HG02588 (cell line): ENCODE measurements around the gene DUOXA2.

Experiments
- ATAC-seq: cut with Tn5 transposase; IDR thresholded peaks from one replicate; pipeline ENCODE4 v1.9.1; 2021; ENCODE audit warnings: mild to moderate bottlenecking, moderate library complexity; ENCODE audit not compliant: unreplicated experiment

DUOXA2 gene

DNA sequence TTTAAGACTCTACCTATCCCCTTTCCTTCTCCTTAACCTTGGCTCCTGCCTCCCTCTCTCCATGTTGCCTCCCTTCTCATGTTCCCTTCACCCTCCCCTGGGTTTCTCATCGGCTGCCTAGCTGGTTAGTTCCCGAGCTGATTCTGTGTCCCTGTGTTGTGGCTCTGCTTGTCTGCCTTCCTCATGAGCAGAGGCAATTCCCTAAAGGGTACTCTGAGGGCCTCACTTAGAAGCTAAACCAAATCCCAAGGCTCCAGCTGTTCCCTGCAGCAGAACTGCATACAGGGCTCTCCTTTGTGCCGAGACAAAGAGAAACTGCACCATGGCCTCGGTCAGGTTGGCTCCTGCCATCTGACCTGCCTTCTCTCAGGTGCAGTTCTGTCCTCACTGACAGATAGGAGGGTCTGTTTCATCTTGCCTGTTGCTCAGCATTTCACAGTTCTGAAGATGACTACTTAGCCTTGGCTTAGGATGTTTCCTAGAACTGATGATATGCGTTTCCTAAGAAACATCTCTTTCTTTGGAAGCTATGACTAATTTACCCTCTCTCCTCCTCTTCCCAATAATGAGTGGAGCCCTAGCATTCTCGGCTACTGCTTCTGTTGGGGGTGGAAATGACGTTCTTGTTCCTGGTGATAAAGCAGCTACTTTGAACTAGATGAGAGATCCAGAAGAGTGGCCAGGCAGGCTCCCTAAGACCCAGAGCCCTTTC is 42.8 kb downstream of the DUOXA2 start:
- no peak for ATAC-seq

DNA sequence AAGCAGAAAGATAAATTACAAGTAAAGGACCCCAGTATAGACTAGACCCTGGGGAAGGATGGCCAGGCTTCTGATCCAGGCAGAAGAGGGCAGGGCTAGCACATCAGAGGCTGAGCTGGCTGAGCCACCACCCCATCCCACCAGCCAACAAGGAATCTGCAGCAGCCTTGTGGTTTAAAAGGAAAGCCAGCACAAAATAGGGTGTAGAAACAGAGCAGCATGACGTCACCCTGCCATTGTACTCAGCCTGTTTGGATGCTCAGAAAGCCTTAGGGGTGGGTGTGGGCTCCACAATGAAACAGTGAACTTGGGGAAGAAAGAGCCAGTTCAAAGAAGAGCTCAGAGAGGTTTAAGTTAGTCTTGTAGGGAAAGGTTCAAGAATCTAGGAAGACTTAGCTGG is 43.8 kb downstream of the DUOXA2 start:
- no peak for ATAC-seq

DNA sequence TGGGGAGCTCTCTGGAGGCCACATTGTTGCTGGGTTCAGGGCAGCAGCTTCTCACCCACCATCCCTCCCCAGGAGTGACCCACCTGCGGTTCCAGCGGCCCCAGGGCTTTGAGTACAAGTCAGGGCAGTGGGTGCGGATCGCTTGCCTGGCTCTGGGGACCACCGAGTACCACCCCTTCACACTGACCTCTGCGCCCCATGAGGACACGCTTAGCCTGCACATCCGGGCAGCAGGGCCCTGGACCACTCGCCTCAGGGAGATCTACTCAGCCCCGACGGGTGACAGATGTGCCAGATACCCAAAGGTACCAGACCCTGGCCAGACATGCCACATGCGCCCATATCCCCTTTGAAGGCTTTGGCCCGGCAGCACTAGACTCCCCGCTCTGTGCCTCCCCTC is 47.5 kb downstream of the DUOXA2 start:
- no peak for ATAC-seq

DNA sequence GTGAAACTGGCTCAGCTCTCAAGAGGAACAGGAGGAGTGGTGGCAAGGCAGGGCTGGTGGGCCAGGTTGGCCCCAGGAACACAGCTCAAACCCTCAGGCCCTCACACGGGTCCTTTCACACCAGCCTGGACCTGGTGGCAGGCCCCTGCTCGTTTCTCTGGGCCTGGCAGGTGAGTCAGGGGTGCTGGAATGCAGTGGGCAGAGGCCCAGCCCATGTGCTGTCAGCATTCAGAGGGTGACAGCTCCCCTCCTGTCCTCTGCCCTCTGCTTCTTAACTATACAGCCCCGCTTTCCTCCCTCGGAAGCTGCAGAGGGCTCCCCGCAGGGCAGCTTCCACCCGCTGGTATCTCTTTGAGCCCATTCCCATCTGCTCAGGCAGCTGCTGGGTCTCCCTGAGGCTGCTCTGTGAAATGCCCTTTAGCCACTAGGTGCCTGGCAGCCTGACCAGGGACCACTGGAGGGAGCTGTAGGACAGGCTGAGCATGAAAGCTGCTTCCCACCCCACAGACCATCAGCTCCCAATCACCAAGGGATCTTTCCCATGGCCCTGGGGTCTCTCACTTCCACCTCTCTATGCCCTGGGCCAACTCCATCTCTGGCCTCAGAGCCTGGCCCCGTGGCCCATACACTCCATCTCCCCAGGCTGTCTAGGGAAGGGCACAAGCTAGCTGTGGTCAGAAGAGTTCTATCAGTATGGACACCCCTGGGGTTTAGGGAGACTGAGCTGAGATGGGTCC is 48.8 kb downstream of the DUOXA2 start:
- no peak for ATAC-seq

DNA sequence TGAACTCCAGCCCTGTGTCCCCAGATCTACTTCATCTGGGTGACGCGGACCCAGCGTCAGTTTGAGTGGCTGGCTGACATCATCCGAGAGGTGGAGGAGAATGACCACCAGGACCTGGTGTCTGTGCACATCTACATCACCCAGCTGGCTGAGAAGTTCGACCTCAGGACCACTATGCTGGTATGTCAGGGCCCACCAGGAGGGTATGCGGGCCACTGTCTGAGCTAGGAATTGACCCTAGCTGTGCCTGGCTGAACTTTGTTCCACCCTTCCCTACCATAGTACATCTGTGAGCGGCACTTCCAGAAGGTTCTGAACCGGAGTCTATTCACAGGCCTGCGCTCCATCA is 49.4 kb downstream of the DUOXA2 start:
- no peak for ATAC-seq

DNA sequence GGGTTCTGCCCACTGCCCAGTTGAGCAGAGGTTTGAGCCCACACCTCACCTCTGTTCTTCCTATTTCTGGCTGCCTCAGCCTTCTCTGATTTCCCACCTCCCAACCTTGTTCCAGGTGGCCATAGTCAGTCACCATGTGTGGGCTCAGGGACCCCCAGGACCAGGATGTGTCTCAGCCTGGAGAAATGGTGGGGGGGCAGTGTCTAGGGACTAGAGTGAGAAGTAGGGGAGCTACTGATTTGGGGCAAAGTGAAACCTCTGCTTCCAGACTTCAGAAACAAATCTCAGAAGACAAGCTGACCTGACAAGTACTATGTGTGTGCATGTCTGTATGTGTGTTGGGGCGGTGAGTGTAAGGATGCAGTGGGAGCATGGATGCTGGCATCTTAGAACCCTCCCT is 50.8 kb downstream of the DUOXA2 start:
- no peak for ATAC-seq

DNA sequence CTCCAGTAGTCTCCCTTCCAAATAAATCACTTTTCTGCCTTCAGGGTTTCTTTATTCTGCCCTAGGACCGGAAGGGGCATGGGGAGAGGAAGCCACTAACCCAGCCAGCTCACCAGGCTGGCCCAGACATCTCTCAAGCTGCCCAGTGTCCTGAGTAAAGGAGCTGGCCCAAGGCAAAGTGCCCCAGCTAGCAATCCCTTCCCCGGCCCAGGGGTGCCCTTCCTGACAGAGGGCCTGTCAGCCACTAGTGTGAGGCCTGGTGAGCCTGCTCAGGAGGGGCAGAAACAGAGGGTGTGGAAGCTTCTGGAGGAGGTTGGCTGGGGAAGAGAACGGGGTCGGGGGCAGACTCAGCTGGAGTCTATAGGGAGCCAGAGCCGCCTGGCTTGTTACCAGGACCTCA is 51.4 kb downstream of the DUOXA2 start:
- ATAC-seq = no peak

DNA sequence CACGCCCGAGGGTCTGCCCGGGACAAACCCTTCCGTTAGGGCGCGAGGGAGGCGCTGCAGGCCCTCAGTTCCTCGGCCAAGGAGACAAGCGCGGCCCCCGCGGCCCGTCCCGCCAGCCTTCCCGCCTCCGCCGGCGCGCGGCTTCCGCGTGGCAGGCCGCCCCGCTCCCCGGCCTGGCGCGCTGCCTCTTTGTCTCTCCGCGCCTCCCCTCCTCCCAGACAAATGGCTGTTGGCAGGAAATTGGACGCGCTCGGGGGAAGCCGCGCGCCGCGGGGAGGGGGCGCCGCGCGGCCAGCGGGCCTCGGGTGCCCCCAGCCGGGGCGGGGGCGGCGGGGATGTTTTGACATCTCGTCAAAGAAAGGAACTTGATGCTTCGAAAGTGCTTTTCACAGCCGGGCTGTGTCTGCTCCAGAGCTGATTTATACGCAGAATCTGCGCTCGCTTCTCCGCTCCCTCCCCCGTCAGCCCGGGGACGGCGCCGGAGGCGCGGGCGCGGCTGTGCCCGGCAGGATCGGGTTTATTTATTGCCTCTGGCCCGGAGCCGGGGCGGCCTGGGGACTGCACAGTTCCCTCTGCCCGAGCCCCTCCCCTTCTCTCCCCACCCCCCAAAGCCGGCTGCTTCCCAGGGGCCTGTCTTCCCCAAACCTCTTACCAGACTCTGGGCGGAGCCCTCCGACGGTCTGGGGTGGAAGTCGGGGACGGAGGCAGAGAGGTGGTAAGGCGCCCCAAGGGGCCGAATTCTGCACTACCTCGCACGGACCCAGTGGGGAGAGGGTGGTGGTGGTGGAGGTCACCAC is 52.9 kb downstream of the DUOXA2 start:
- ATAC-seq = peak; percentile 87

DNA sequence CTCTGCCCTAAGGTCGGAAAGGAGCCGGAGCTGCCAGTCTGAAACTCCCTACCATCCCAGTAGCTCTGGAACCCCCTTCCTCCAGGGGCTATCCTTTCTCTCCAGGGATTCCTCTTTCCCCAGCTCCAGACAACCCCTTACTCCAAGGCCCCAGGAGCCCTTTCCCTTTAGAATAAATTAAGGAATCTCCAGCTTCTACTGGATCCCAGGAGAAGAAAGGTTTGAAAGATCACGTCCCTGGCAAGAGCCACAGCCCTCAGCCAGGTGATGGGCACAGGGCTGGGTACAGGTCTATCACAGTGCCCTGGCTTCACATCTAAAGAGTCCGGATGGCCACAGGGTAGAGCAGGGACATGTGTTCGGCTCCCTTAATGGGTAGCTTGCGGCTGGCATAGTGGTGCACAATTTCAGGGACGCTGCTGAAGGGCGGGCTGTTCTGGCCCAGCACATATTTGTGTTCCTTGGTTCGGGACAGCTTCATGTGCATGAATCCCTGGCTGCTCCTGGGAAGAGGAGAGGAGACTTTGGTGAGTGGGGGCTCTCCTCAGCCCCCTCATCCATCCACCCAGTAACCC is 53.6 kb downstream of the DUOXA2 start:
- ATAC-seq = no peak
